ENCODE measurements around the gene CAMKK1. TPM values are rescaled to one million over a fixed set of nuclear protein-coding genes. Genes with fewer than 3 reads are reported as not detected.

CAMKK1 gene
- total and polyA plus RNA-seq, 2 donors = 4.9 to 10.8 TPM

- 31% methylated on average over 17 of the region's 17 CpGs for WGBS
- no peaks in the 10 kb centered on the region for H3K27me3 ChIP-seq (ENCODE audit: control insufficient read depth in 2 of 2, insufficient read depth in 1 of 2, low read length in 1 of 2)
- no peaks in the 10 kb centered on the region for H3K36me3 ChIP-seq (ENCODE audit: control insufficient read depth in 2 of 2, insufficient read depth in 2 of 2, low read length in 1 of 2)
- peak in 6 of 9 donors; percentile 51 to 86 (median 74) for DNase-seq (ENCODE audit: low read depth in 6 of 9, low spot score in 9 of 9)
- peaks cover 1 to 24% of the 10 kb centered on the region in 2 donors for H3K9me3 ChIP-seq (ENCODE audit: control insufficient read depth in 2 of 2, insufficient read depth in 1 of 2, low read length in 1 of 2)
- peak overlapping the region in 1 of 2 donors; percentile 87 for H3K27ac ChIP-seq (ENCODE audit: low read depth in 1 of 2, low read length in 1 of 2)
- peak overlapping the region; percentile 16 to 20 for H3K4me3 ChIP-seq (ENCODE audit: low read length in 2 of 2)
- H3K4me1 ChIP-seq (ENCODE audit: control insufficient read depth in 2 of 2, insufficient read depth in 2 of 2, low read length in 2 of 2) = peaks cover 57 to 80% of the 10 kb centered on the region in 2 donors
These were observed 20.9 kb upstream of the CAMKK1 start for GRCh38 chr17:3913531-3914311.

- 96% methylated on average over 2 of the region's 2 CpGs for WGBS
- no peaks in the 10 kb centered on the region for H3K36me3 ChIP-seq (ENCODE audit: control insufficient read depth in 2 of 2, insufficient read depth in 2 of 2, low read length in 1 of 2)
- H3K4me1 ChIP-seq (ENCODE audit: control insufficient read depth in 2 of 2, insufficient read depth in 2 of 2, low read length in 2 of 2) = peaks cover 57 to 78% of the 10 kb centered on the region in 2 donors
- H3K27ac ChIP-seq (ENCODE audit: low read depth in 1 of 2, low read length in 1 of 2) = no peak overlapping the region
- no peak for DNase-seq (ENCODE audit: low read depth in 6 of 9, low spot score in 9 of 9)
- peaks cover 1 to 24% of the 10 kb centered on the region in 2 donors for H3K9me3 ChIP-seq (ENCODE audit: control insufficient read depth in 2 of 2, insufficient read depth in 1 of 2, low read length in 1 of 2)
- no peak overlapping the region for H3K4me3 ChIP-seq (ENCODE audit: low read length in 2 of 2)
- no peaks in the 10 kb centered on the region for H3K27me3 ChIP-seq (ENCODE audit: control insufficient read depth in 2 of 2, insufficient read depth in 1 of 2, low read length in 1 of 2)
These were observed 20.0 kb upstream of the CAMKK1 start for GRCh38 chr17:3912827-3913226.

- DNase-seq (ENCODE audit: low read depth in 6 of 9, low spot score in 9 of 9) = peak in 7 of 9 donors; percentile 65 to 95 (median 82)
- Histone ChIP-seq H3K27ac (ENCODE audit: low read depth in 1 of 2, low read length in 1 of 2) (peak overlapping the region; percentile 81 to 87), H3K27me3 (ENCODE audit: control insufficient read depth in 2 of 2, insufficient read depth in 1 of 2, low read length in 1 of 2) (no peaks in the 10 kb centered on the region), H3K4me1 (ENCODE audit: control insufficient read depth in 2 of 2, insufficient read depth in 2 of 2, low read length in 2 of 2) (peaks cover 43 to 72% of the 10 kb centered on the region in 2 donors), H3K4me3 (ENCODE audit: low read length in 2 of 2) (no peak overlapping the region), H3K36me3 (ENCODE audit: control insufficient read depth in 2 of 2, insufficient read depth in 2 of 2, low read length in 1 of 2) (no peaks in the 10 kb centered on the region), H3K9me3 (ENCODE audit: control insufficient read depth in 2 of 2, insufficient read depth in 1 of 2, low read length in 1 of 2) (peaks cover 1 to 16% of the 10 kb centered on the region in 2 donors)
- 29% methylated on average over 30 of the region's 30 CpGs for WGBS
These were observed 18.6 kb upstream of the CAMKK1 start for GRCh38 chr17:3911271-3912053.

GRCh38 chr17:3910420-3911270, 17.8 kb upstream of the CAMKK1 start:
- Histone ChIP-seq H3K4me1 (ENCODE audit: control insufficient read depth in 2 of 2, insufficient read depth in 2 of 2, low read length in 2 of 2) (peaks cover 35 to 69% of the 10 kb centered on the region in 2 donors), H3K9me3 (ENCODE audit: control insufficient read depth in 2 of 2, insufficient read depth in 1 of 2, low read length in 1 of 2) (peaks cover 1 to 16% of the 10 kb centered on the region in 2 donors), H3K27me3 (ENCODE audit: control insufficient read depth in 2 of 2, insufficient read depth in 1 of 2, low read length in 1 of 2) (no peaks in the 10 kb centered on the region), H3K4me3 (ENCODE audit: low read length in 2 of 2) (no peak overlapping the region), H3K27ac (ENCODE audit: low read depth in 1 of 2, low read length in 1 of 2) (peak overlapping the region; percentile 78 to 87), H3K36me3 (ENCODE audit: control insufficient read depth in 2 of 2, insufficient read depth in 2 of 2, low read length in 1 of 2) (no peaks in the 10 kb centered on the region)
- 66% methylated on average over 11 of the region's 11 CpGs for WGBS
- DNase-seq (ENCODE audit: low read depth in 6 of 9, low spot score in 9 of 9) = no peak

- Histone ChIP-seq H3K4me1 (ENCODE audit: control insufficient read depth in 2 of 2, insufficient read depth in 2 of 2, low read length in 2 of 2) (peaks cover 21 to 67% of the 10 kb centered on the region in 2 donors), H3K27me3 (ENCODE audit: control insufficient read depth in 2 of 2, insufficient read depth in 1 of 2, low read length in 1 of 2) (no peaks in the 10 kb centered on the region), H3K9me3 (ENCODE audit: control insufficient read depth in 2 of 2, insufficient read depth in 1 of 2, low read length in 1 of 2) (peaks cover 1 to 22% of the 10 kb centered on the region in 2 donors), H3K4me3 (ENCODE audit: low read length in 2 of 2) (no peak overlapping the region), H3K36me3 (ENCODE audit: control insufficient read depth in 2 of 2, insufficient read depth in 2 of 2, low read length in 1 of 2) (no peaks in the 10 kb centered on the region), H3K27ac (ENCODE audit: low read depth in 1 of 2, low read length in 1 of 2) (no peak overlapping the region)
- no peak for DNase-seq (ENCODE audit: low read depth in 6 of 9, low spot score in 9 of 9)
- 98% methylated on average over 12 of the region's 12 CpGs for WGBS
These were observed 16.4 kb upstream of the CAMKK1 start for GRCh38 chr17:3909257-3909656.

GRCh38 chr17:3907483-3908216, 14.8 kb upstream of the CAMKK1 start:
- Histone ChIP-seq H3K9me3 (ENCODE audit: control insufficient read depth in 2 of 2, insufficient read depth in 1 of 2, low read length in 1 of 2) (peaks cover 1 to 22% of the 10 kb centered on the region in 2 donors), H3K36me3 (ENCODE audit: control insufficient read depth in 2 of 2, insufficient read depth in 2 of 2, low read length in 1 of 2) (no peaks in the 10 kb centered on the region), H3K27ac (ENCODE audit: low read depth in 1 of 2, low read length in 1 of 2) (no peak overlapping the region), H3K27me3 (ENCODE audit: control insufficient read depth in 2 of 2, insufficient read depth in 1 of 2, low read length in 1 of 2) (no peaks in the 10 kb centered on the region), H3K4me3 (ENCODE audit: low read length in 2 of 2) (no peak overlapping the region), H3K4me1 (ENCODE audit: control insufficient read depth in 2 of 2, insufficient read depth in 2 of 2, low read length in 2 of 2) (peaks cover 13 to 68% of the 10 kb centered on the region in 2 donors)
- 95% methylated on average over 11 of the region's 11 CpGs for WGBS
- no peak for DNase-seq (ENCODE audit: low read depth in 6 of 9, low spot score in 9 of 9)

- Histone ChIP-seq H3K27ac (ENCODE audit: low read depth in 1 of 2, low read length in 1 of 2) (no peak overlapping the region), H3K27me3 (ENCODE audit: control insufficient read depth in 2 of 2, insufficient read depth in 1 of 2, low read length in 1 of 2) (no peaks in the 10 kb centered on the region), H3K4me1 (ENCODE audit: control insufficient read depth in 2 of 2, insufficient read depth in 2 of 2, low read length in 2 of 2) (peaks cover 13 to 62% of the 10 kb centered on the region in 2 donors), H3K9me3 (ENCODE audit: control insufficient read depth in 2 of 2, insufficient read depth in 1 of 2, low read length in 1 of 2) (peaks cover 1 to 19% of the 10 kb centered on the region in 2 donors), H3K4me3 (ENCODE audit: low read length in 2 of 2) (no peak overlapping the region), H3K36me3 (ENCODE audit: control insufficient read depth in 2 of 2, insufficient read depth in 2 of 2, low read length in 1 of 2) (no peaks in the 10 kb centered on the region)
- no peak for DNase-seq (ENCODE audit: low read depth in 6 of 9, low spot score in 9 of 9)
- 96% methylated on average over 4 of the region's 4 CpGs for WGBS
These were observed 14.0 kb upstream of the CAMKK1 start for GRCh38 chr17:3906881-3907280.

- Histone ChIP-seq H3K36me3 (ENCODE audit: control insufficient read depth in 2 of 2, insufficient read depth in 2 of 2, low read length in 1 of 2) (no peaks in the 10 kb centered on the region), H3K9me3 (ENCODE audit: control insufficient read depth in 2 of 2, insufficient read depth in 1 of 2, low read length in 1 of 2) (peaks cover 0 to 6% of the 10 kb centered on the region in 2 donors), H3K27ac (ENCODE audit: low read depth in 1 of 2, low read length in 1 of 2) (peak overlapping the region in 1 of 2 donors; percentile 47), H3K27me3 (ENCODE audit: control insufficient read depth in 2 of 2, insufficient read depth in 1 of 2, low read length in 1 of 2) (no peaks in the 10 kb centered on the region), H3K4me3 (ENCODE audit: low read length in 2 of 2) (no peak overlapping the region), H3K4me1 (ENCODE audit: control insufficient read depth in 2 of 2, insufficient read depth in 2 of 2, low read length in 2 of 2) (peaks cover 0 to 44% of the 10 kb centered on the region in 2 donors)
- WGBS = 57% methylated on average over 11 of the region's 11 CpGs
- DNase-seq (ENCODE audit: low read depth in 6 of 9, low spot score in 9 of 9) = peak in 1 of 9 donors; percentile 48
These were observed 12.2 kb upstream of the CAMKK1 start for GRCh38 chr17:3905017-3905520.
